ENCODE results near the gene NXN. TPM values are rescaled to one million over a fixed set of nuclear protein-coding genes. Genes with fewer than 3 reads are reported as not detected.
A peak's percentile ranks its signal among the peaks of the same experiment; 100 is the strongest.
"Not testable (repeated sequence)": the region's sequence is repeated elsewhere in the genome, so short reads cannot be mapped to it uniquely, and the experiment has no call there.

NXN gene
- total RNA-seq, 1 experiment from 2014 or later: 126 TPM

DNA sequence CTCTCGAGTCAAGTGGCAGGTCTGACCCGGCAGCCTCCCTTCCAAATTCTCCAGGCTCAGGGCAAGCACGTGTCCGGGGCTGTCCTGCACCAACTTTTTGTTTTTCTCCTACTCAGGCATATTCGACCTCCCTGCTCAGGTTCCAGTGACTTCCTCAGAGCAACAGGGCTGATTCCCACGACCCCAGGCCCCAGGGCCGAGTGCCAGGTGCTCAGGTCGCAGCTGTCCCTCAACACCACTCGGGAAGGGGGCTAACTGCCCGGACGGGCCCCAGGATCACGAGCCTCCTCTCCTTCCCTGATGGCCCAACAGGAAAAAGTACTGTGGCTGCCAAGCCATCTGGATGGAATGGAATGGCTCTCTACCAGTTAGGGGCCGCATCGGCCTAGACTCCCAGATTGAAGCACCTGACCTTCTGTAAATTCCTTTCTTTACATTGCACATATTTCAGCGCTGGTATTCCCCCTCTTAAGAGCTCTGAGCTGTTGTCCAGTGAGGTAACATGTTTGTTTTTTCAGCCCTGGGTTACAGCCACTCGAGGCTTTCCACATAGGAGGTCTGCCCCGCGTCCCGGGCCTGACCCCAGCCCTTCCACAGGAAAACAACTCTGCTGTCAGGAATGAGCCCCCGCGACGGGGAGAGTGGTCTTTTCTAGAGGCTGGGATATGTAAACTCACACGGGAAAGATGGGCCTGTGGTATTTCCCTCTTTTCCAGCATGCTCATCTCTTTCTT is 25.0 kb downstream of the NXN start:
- in situ Hi-C loops (cut with HindIII; ENCODE audit: low pct_unique_long_range_greater_than_20kb, low sequenced_read_pairs): no loop called here
- Histone ChIP-seq H3K4me1 (ENCODE audit: control insufficient read depth, insufficient read depth, low read length) (peaks cover 71% of the 10 kb centered on the region), H3K27ac (ENCODE audit: low read length) (peak overlapping the region; percentile 96), H3K9me3 (ENCODE audit: control insufficient read depth, insufficient read depth, low read depth, low read length) (no peaks in the 10 kb centered on the region), H3K36me3 (ENCODE audit: control insufficient read depth, insufficient read depth, low read length) (no peaks in the 10 kb centered on the region), H3K27me3 (ENCODE audit: control insufficient read depth, insufficient read depth, low read length) (no peaks in the 10 kb centered on the region), H3K4me3 (ENCODE audit: low read depth in 2 of 2, low read length in 2 of 2) (no peak overlapping the region; a peak in 1 of 4 replicates)
- intact Hi-C loops (cut with micrococcal nuclease; ENCODE audit: unreplicated experiment): no loop called here
- ChIA-PET CTCF (interaction anchor here (0.6 kb wide), 1 partner anchor 26 kb away, joined by 3 read pairs; no protein-coding TSS in a partner anchor), POLR2A (no interaction called here)
- TF ChIP-seq SIN3A (IDR thresholded peaks at IDR 0.05; ENCODE audit: borderline replicate concordance, insufficient read depth, low read depth, low read length): no peak
- peak; percentile 43; the same call in 1 of the 2 replicates for TF ChIP-seq POLR2AphosphoS5 (IDR thresholded peaks at IDR 0.05; ENCODE audit: low read depth, low read length)
- TF ChIP-seq TCF7L2 (IDR thresholded peaks at IDR 0.05; ENCODE audit: low read depth, low read length): 0 out of 2 replicates have a peak, but pooled peaks have one; percentile 32
- TF ChIP-seq, protein P1, sequence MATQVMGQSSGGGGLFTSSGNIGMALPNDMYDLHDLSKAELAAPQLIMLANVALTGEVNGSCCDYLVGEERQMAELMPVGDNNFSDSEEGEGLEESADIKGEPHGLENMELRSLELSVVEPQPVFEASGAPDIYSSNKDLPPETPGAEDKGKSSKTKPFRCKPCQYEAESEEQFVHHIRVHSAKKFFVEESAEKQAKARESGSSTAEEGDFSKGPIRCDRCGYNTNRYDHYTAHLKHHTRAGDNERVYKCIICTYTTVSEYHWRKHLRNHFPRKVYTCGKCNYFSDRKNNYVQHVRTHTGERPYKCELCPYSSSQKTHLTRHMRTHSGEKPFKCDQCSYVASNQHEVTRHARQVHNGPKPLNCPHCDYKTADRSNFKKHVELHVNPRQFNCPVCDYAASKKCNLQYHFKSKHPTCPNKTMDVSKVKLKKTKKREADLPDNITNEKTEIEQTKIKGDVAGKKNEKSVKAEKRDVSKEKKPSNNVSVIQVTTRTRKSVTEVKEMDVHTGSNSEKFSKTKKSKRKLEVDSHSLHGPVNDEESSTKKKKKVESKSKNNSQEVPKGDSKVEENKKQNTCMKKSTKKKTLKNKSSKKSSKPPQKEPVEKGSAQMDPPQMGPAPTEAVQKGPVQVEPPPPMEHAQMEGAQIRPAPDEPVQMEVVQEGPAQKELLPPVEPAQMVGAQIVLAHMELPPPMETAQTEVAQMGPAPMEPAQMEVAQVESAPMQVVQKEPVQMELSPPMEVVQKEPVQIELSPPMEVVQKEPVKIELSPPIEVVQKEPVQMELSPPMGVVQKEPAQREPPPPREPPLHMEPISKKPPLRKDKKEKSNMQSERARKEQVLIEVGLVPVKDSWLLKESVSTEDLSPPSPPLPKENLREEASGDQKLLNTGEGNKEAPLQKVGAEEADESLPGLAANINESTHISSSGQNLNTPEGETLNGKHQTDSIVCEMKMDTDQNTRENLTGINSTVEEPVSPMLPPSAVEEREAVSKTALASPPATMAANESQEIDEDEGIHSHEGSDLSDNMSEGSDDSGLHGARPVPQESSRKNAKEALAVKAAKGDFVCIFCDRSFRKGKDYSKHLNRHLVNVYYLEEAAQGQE (IDR thresholded peaks at IDR 0.05; ENCODE audit: insufficient read depth in 1 of 2, low read depth in 2 of 2, low read length in 1 of 2): no peak
- TF ChIP-seq, protein P2, sequence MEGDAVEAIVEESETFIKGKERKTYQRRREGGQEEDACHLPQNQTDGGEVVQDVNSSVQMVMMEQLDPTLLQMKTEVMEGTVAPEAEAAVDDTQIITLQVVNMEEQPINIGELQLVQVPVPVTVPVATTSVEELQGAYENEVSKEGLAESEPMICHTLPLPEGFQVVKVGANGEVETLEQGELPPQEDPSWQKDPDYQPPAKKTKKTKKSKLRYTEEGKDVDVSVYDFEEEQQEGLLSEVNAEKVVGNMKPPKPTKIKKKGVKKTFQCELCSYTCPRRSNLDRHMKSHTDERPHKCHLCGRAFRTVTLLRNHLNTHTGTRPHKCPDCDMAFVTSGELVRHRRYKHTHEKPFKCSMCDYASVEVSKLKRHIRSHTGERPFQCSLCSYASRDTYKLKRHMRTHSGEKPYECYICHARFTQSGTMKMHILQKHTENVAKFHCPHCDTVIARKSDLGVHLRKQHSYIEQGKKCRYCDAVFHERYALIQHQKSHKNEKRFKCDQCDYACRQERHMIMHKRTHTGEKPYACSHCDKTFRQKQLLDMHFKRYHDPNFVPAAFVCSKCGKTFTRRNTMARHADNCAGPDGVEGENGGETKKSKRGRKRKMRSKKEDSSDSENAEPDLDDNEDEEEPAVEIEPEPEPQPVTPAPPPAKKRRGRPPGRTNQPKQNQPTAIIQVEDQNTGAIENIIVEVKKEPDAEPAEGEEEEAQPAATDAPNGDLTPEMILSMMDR (IDR thresholded peaks at IDR 0.05): no peak
- peak; percentile 43 for ATAC-seq
- DNase-seq (ENCODE audit: low read depth, low spot score): no peak
- BruUV-seq (replicated peaks): TSS peak; percentile 41

DNA sequence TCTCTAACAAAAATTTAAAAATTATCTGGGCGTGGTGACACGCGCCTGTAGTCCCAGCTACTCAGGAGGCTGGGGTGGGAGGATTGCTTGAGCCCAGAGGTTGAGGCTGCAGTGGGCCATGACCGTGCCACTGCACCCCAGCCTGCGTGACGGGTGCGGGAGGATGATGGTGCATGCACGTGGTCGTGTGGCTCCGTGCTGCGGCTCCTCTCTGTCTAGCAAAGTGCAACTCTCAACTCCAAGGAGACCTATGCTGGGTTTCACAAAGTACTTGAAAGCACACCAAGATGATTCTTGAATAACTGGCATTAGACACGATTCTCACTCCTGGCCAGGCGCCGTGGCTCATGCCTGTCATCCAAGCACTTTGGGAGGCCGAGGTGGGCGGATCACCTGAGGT is 25.8 kb downstream of the NXN start:
- TF ChIP-seq TCF7L2 (IDR thresholded peaks at IDR 0.05; ENCODE audit: low read depth, low read length) (no peak), SIN3A (IDR thresholded peaks at IDR 0.05; ENCODE audit: borderline replicate concordance, insufficient read depth, low read depth, low read length) (no peak), POLR2AphosphoS5 (IDR thresholded peaks at IDR 0.05; ENCODE audit: low read depth, low read length) (no peak)
- TF ChIP-seq, protein P1 (IDR thresholded peaks at IDR 0.05; ENCODE audit: insufficient read depth in 1 of 2, low read depth in 2 of 2, low read length in 1 of 2): no peak
- TF ChIP-seq, protein P2 (IDR thresholded peaks at IDR 0.05): no peak
- ChIA-PET CTCF (interaction anchor here (0.6 kb wide), 1 partner anchor 27 kb away, joined by 3 read pairs; no protein-coding TSS in a partner anchor), POLR2A (no interaction called here)
- Histone ChIP-seq H3K9me3 (ENCODE audit: control insufficient read depth, insufficient read depth, low read depth, low read length) (no peaks in the 10 kb centered on the region), H3K27ac (ENCODE audit: low read length) (peak overlapping the region; percentile 96), H3K4me3 (ENCODE audit: low read depth in 2 of 2, low read length in 2 of 2) (no peak overlapping the region), H3K36me3 (ENCODE audit: control insufficient read depth, insufficient read depth, low read length) (no peaks in the 10 kb centered on the region), H3K27me3 (ENCODE audit: control insufficient read depth, insufficient read depth, low read length) (no peaks in the 10 kb centered on the region), H3K4me1 (ENCODE audit: control insufficient read depth, insufficient read depth, low read length) (peaks cover 66% of the 10 kb centered on the region)
- in situ Hi-C loops (cut with HindIII; ENCODE audit: low pct_unique_long_range_greater_than_20kb, low sequenced_read_pairs): no loop called here
- intact Hi-C loops (cut with micrococcal nuclease; ENCODE audit: unreplicated experiment): no loop called here
- no peak for DNase-seq (ENCODE audit: low read depth, low spot score)
- no TSS peak for BruUV-seq (replicated peaks)
- ATAC-seq: no peak

DNA sequence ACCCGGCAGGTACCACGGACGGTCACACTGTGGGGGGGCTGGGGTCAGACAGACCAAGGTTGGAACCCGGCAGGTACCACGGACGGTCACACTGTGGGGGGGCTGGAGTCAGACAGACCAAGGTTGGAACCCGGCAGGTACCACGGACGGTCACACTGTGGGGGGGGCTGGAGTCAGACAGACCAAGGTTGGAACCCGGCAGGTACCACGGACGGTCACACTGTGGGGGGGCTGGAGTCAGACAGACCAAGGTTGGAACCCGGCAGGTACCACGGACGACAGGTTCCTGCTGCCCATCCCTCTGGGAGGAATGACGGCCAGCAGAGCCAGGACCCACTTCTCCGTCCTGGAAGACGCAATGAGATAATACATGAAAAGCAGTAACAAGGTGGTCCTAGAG is 27.0 kb downstream of the NXN start:
- peaks cover 65% of the 10 kb centered on the region for H3K4me1 ChIP-seq (ENCODE audit: control insufficient read depth, insufficient read depth, low read length)
- H3K27ac ChIP-seq (ENCODE audit: low read length): peak overlapping the region; percentile 96
- H3K4me3 ChIP-seq (ENCODE audit: low read depth in 2 of 2, low read length in 2 of 2); H3K9me3 ChIP-seq (ENCODE audit: control insufficient read depth, insufficient read depth, low read depth, low read length); BruUV-seq (replicated peaks); ATAC-seq; POLR2A ChIA-PET; DNase-seq (ENCODE audit: low read depth, low spot score); CTCF ChIA-PET; intact Hi-C loops (cut with micrococcal nuclease; ENCODE audit: unreplicated experiment); H3K27me3 ChIP-seq (ENCODE audit: control insufficient read depth, insufficient read depth, low read length); H3K36me3 ChIP-seq (ENCODE audit: control insufficient read depth, insufficient read depth, low read length); in situ Hi-C loops (cut with HindIII; ENCODE audit: low pct_unique_long_range_greater_than_20kb, low sequenced_read_pairs): not testable (repeated sequence)

Data from Panc1 (cell line).